ENCODE measurements around the gene KLHDC9.

GRCh38 chr1:161117759-161118581 is 19.8 kb downstream of the KLHDC9 start, which contains the start of the genes NIT1 and PFDN2:
- TF ChIP-seq CTCF (IDR thresholded peaks at IDR 0.05) (no peak), ZFX (IDR thresholded peaks at IDR 0.05; ENCODE audit: borderline replicate concordance) (no peak)
